HCT116 (cell line): ENCODE data around the gene CNTFR. TPM values are rescaled to one million over a fixed set of nuclear protein-coding genes. Genes with fewer than 3 reads are reported as not detected.

ENCODE experiments used
- ATAC-seq: fragments of 200-7000 bp; cut with Tn5 transposase; 2 replicates; pipeline ENCODE4 v1.9.1; 2020; ENCODE audit warnings: mild to moderate bottlenecking, moderate library complexity
- BruUV-seq: library from RNA; stranded (reverse); fragments of 400-500 nt; replicated peaks from 2 replicates; lab custom pipeline; 2021; lab: Mats Ljungman, UMichigan
- CTCF ChIA-PET: fragments of 300-600 bp; sonication (Branson Sonifier 250); formaldehyde crosslinking; loops from one replicate; lab custom pipeline; 2021; ENCODE audit warnings: antibody characterized with exemption; lab: Charles Lee
- POLR2A ChIA-PET: fragments of 300-600, 350-600 bp; sonication (Branson Sonifier 250); formaldehyde crosslinking; loops from one replicate; lab custom pipeline; 2021; ENCODE audit warnings: antibody characterized with exemption; lab: Charles Lee
- RAD21 ChIA-PET, 2 experiments: fragments of 300-600 bp; sonication (Branson Sonifier 250); formaldehyde crosslinking; loops; one replicate each; lab custom pipeline; 2023; ENCODE audit warnings: low total read pairs in 2 of 2; ENCODE audit not compliant: uncharacterized antibody in 2 of 2, unreplicated experiment in 2 of 2, low non-redundant PET in 1 of 2; lab: Charles Lee
- DNase-seq: peaks from one replicate; pipeline ENCODE4 v3.0.0-alpha.2; 2010; ENCODE audit warnings: low read depth, low spot score
- H2AFZ ChIP-seq: fragments of 200-600 bp; shearing (Covaris generic), sonication (generic); 2 replicates; pipeline ENCODE4 v1.6.1; 2017; ENCODE audit warnings: low read depth, mixed run types, mixed read lengths, antibody characterized with exemption, low read length; ENCODE audit not compliant: poor library complexity, severe bottlenecking
- H3K27ac ChIP-seq: 2 replicates; pipeline ENCODE4 v1.5.1; 2012; ENCODE audit warnings: low read depth, low read length
- H3K27me3 ChIP-seq: fragments of 200-600 bp; sonication (generic); 2 replicates; pipeline ENCODE4 v1.6.1; 2016; ENCODE audit warnings: mixed run types, low read length, mixed read lengths; ENCODE audit not compliant: insufficient read depth
- H3K36me3 ChIP-seq, 2 experiments: fragments of 200-500 bp in 1 of 2; fragments of 200-600 bp in 1 of 2; sonication (Bioruptor generic) in 1 of 2; sonication (generic) in 1 of 2; 2 replicates each; pipeline versions ENCODE4 v1.5.1 to v1.6.1; 2014 to 2016; ENCODE audit warnings: low read length in 2 of 2, inconsistent platforms in 1 of 2, mixed read lengths in 1 of 2, mixed run types in 1 of 2; ENCODE audit not compliant: insufficient read depth in 2 of 2, control insufficient read depth in 1 of 2
- H3K4me1 ChIP-seq, 2 experiments: fragments of 200-600 bp in 1 of 2; sonication (generic) in 1 of 2; 2 replicates each; pipeline versions ENCODE4 v1.5.1 to v1.6.1; 2012 to 2017; ENCODE audit warnings: low read length in 2 of 2, inconsistent platforms in 1 of 2, mild to moderate bottlenecking in 1 of 2, mixed read lengths in 1 of 2, mixed run types in 1 of 2, moderate library complexity in 1 of 2; ENCODE audit not compliant: insufficient read depth in 2 of 2, control insufficient read depth in 1 of 2
- H3K4me2 ChIP-seq: fragments of 200-600 bp; sonication (generic); 2 replicates; pipeline ENCODE4 v1.6.1; 2017; ENCODE audit warnings: mixed run types, low read length, mixed read lengths
- H3K4me3 ChIP-seq, 2 experiments: fragments of 200-600 bp in 1 of 2; sonication (generic) in 1 of 2; replicated peaks in 1 of 2; 2 replicates each; pipeline ENCODE4 v1.5.1; 2011 to 2016; ENCODE audit warnings: low read length in 2 of 2, control low read depth in 1 of 2, low read depth in 1 of 2, mild to moderate bottlenecking in 1 of 2, mixed read lengths in 1 of 2, mixed run types in 1 of 2
- H3K79me2 ChIP-seq: fragments of 200-600 bp; sonication (generic); 2 replicates; pipeline ENCODE4 v1.6.1; 2017; ENCODE audit warnings: mild to moderate bottlenecking, mixed run types, low read length, moderate library complexity, mixed read lengths; ENCODE audit not compliant: insufficient read depth
- H3K9ac ChIP-seq: fragments of 200-600 bp; sonication (generic); 2 replicates; pipeline ENCODE4 v1.6.1; 2016; ENCODE audit warnings: low read length, mixed read lengths
- H3K9me2 ChIP-seq: fragments of 200-600 bp; sonication (generic), shearing (Covaris generic); 2 replicates; pipeline ENCODE4 v1.6.1; 2017; ENCODE audit warnings: mixed run types, mild to moderate bottlenecking, moderate library complexity; ENCODE audit not compliant: insufficient read depth
- H3K9me3 ChIP-seq, 2 experiments: fragments of 200-500 bp in 1 of 2; fragments of 200-600 bp in 1 of 2; sonication (Bioruptor generic) in 1 of 2; sonication (generic) in 1 of 2; 2 replicates each; pipeline ENCODE4 v1.6.1; 2014 to 2017; ENCODE audit warnings: low read length in 2 of 2, mixed read lengths in 2 of 2, inconsistent platforms in 1 of 2, low read depth in 1 of 2, mild to moderate bottlenecking in 1 of 2, mixed run types in 1 of 2, moderate library complexity in 1 of 2; ENCODE audit not compliant: control insufficient read depth in 1 of 2, insufficient read depth in 1 of 2
- H4K20me1 ChIP-seq: fragments of 200-600 bp; sonication (generic), shearing (Covaris generic); 2 replicates; pipeline ENCODE4 v1.6.1; 2017; ENCODE audit warnings: mixed run types, mild to moderate bottlenecking, moderate library complexity; ENCODE audit not compliant: insufficient read depth
- CEBPB ChIP-seq: IDR thresholded peaks from 2 replicates; pipeline ENCODE4 v1.6.1; 2012; ENCODE audit warnings: low read depth
- CTCF ChIP-seq, 3 experiments: fragments of 200-600 bp in 1 of 3; sonication (generic) in 1 of 3; IDR thresholded peaks in 2 of 3; conservative IDR thresholded peaks in 1 of 3; 2 replicates each; pipeline ENCODE4 v1.5.1; 2012 to 2017; ENCODE audit warnings: low read depth in 2 of 3, low read length in 2 of 3, antibody characterized with exemption in 1 of 3, borderline replicate concordance in 1 of 3, control low read depth in 1 of 3, mild to moderate bottlenecking in 1 of 3, mixed read lengths in 1 of 3, mixed run types in 1 of 3, moderate library complexity in 1 of 3; ENCODE audit not compliant: insufficient read depth in 1 of 3
- EZH2phosphoT487 ChIP-seq: fragments of 200-600 bp; IDR thresholded peaks from 2 replicates; pipeline ENCODE4 v1.6.1; 2018; ENCODE audit warnings: antibody characterized with exemption, borderline replicate concordance
- SP1 ChIP-seq: IDR thresholded peaks from 2 replicates; pipeline ENCODE4 v1.6.1; 2012; ENCODE audit warnings: low read depth
- ZBTB33 ChIP-seq: IDR thresholded peaks from 2 replicates; pipeline ENCODE4 v1.6.1; 2011; ENCODE audit warnings: mild to moderate bottlenecking, low read length, moderate library complexity; ENCODE audit not compliant: insufficient replicate concordance; ENCODE audit errors: extremely low read depth
- ZFX ChIP-seq: fragments of 450-650 bp; IDR thresholded peaks from 2 replicates; pipeline ENCODE4 v1.6.1; 2017
- intact Hi-C: fragments of 100-400 bp; cut with micrococcal nuclease; formaldehyde crosslinking; loops from 2 replicates; pipeline ENCODE4 v1.10.0; 2022
- total RNA-seq: library from RNA; stranded (reverse); gene quantifications from one replicate; pipeline ENCODE4 v1.2.1, GENCODE V29; 2021; ENCODE audit not compliant: unreplicated experiment

CNTFR gene
- total RNA-seq, 1 experiment from 2014 or later: not detected

DNA sequence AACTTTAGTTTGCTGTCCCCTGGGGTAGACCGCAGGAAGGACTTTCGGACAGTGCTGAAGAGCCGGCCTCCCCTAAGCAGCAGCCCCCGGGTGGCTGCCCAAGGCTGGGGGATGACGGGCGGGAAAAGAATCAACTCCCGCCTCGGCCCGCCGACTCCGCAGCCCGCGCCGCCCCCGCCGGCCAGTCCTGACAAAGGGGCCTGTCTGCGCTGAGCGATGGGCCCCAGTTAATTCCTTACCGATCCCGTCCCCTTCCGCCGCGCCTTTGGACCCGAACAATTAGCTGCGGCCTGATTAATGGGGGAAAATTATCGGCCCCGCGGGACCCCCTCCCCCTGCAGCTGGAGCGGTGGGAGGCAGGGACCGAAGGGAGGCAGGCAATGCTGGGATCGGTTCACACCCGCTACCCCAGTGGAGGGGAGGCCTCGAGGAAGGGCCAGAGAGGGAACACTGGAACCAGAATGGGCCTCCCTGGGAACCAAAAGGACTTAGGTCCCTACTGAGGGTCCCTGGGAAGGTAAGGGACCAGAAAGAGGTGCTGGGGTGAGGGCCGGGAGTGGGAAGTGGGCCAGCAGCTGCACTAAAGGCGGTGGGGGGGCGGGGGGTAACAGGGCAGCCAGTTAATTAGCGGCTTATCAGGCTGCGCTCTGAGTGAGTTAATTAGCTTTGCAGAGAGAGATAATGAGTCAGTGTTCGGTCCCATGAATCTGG is 35.1 kb upstream of the CNTFR start:
- POLR2A ChIA-PET: no interaction called here

More for the DNA sequence above, 35.1 kb upstream of the CNTFR start:
- ChIA-PET RAD21 (no interaction called here), CTCF (no interaction called here)
- H3K9me2 ChIP-seq: no peaks in the 10 kb centered on the region
- peaks cover 7 to 19% of the 10 kb centered on the region in 2 experiments for H3K4me1 ChIP-seq
- no peaks in the 10 kb centered on the region for H3K9me3 ChIP-seq
- H3K79me2 ChIP-seq: 0 out of 2 replicates have a peak, but pooled peaks cover 3% of the 10 kb centered on the region
- peaks cover 8% of the 10 kb centered on the region; the same call in 1 of the 2 replicates for H3K27me3 ChIP-seq
- H3K4me2 ChIP-seq: no peak overlapping the region
- H3K36me3 ChIP-seq: no peaks in the 10 kb centered on the region
- no peak overlapping the region for H3K9ac ChIP-seq
- intact Hi-C loops: no loop called here
- ATAC-seq (no peak), DNase-seq (no peak)
- no peaks in the 10 kb centered on the region for H4K20me1 ChIP-seq
- TF ChIP-seq CEBPB (no peak), EZH2phosphoT487 (no peak), ZFX (no peak), ZBTB33 (no peak), CTCF (IDR thresholded peaks at IDR 0.05 in 2 of 3, conservative IDR thresholded peaks at IDR 0.05 in 1 of 3; ENCODE audit: borderline replicate concordance in 1 of 3, insufficient read depth in 1 of 3, low read depth in 2 of 3, low read length in 2 of 3) (no peak), SP1 (no peak)
- H3K4me3 ChIP-seq: no peak overlapping the region
- BruUV-seq: no TSS peak
- no peak overlapping the region for H2AFZ ChIP-seq
- no peak overlapping the region for H3K27ac ChIP-seq
